Hematopoietic multipotent progenitor cell treated with erythropoietin and hydrocortisone succinate and interleukin-3 and kit ligand, for 6 days (in vitro differentiated cells): ENCODE measurements around the gene HIF1AN.

Experiments used
- DNase-seq: peaks from one replicate; pipeline ENCODE4 v3.0.0-alpha.2; 2015

HIF1AN gene

DNA sequence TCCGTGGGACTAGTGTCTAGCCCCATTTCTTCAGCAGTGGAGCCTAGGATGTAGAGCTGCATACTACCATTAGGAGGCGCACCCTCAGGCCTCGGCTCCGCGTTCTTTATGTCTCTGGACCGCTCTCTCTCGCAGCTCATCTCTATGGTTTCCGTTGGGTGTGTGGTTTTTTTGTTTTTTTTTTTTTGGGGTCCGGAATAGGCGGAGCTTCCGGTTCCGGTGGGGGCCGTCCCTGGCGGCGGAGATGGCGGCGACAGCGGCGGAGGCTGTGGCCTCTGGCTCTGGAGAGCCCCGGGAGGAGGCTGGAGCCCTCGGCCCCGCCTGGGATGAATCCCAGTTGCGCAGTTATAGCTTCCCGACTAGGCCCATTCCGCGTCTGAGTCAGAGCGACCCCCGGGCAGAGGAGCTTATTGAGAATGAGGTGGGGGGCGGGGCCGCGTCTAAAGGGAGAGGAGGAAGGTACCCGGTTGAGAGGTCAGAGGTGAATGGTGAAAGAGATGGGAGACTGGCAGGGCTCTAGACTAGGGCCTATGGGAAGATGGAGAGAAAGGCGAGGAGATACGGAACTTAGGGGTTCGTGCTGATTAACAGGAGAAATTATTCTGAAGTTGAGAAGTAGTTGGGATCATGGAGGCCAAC, at the start of gene HIF1AN:
Gene HIF1AN (plus strand): TSS at position 229 of the 639 bp plus-strand sequence. CDS start 16 bp downstream, at position 245.
- peak; percentile 99 for DNase-seq

DNA sequence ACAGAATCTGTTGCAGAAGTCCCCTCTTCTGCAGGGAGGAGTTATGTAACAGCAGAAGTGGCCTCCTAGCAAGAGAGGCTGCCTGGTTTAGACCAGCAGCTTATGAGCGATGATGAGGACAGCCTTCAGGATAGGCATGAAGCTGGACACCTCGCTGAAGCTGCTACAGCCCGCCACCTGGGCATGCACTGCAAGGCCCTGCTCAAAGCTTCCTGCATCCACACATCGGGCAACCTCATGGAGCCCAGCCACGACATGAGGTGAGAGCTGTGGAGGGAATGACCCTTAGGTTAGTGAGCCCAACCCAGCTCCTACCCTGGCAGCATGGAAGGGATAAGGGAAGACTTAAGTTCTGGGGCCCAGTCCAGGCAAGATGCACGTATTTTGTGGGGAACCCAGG, 48.2 kb upstream of the HIF1AN start:
- DNase-seq: no peak

DNA sequence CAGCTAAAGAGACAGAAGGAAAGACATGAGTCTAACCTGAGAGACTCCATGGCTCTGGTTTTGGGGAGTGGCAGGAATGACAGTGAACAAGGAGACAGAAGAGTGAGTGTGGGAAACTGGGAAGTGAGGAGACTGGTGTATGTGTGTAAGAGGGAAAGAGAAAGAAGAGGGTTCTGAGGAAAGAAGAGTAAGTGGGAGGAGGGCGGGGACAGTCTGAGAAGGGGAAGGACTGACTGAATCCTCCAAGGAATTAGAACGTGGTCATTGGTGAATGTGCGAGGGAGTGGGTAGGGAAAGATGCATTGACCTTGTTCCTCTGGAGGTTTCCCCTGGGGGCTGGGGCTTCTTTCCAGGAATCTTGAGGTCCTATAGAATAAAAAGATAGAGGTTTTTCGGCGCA, 46.3 kb upstream of the HIF1AN start:
- DNase-seq: no peak

DNA sequence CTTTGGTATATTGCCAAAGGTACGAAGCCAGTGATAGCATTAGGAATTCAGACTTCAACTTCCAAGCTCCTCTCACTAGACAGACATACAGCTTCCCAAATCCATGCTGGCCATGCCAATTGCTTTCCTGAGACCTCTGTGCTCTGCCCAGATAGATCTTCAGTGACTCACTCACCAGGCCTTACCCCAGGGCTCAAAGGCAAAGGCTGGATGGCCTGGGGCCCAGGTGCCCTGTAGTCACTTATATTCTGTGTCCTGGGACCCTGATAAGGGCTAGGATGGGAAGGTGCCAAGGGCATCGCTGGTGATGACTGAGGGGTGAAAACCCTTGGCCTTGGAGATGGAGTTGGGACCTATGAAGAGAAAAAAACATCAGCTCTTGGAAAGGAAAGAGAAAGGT, 45.2 kb upstream of the HIF1AN start:
- no peak for DNase-seq

DNA sequence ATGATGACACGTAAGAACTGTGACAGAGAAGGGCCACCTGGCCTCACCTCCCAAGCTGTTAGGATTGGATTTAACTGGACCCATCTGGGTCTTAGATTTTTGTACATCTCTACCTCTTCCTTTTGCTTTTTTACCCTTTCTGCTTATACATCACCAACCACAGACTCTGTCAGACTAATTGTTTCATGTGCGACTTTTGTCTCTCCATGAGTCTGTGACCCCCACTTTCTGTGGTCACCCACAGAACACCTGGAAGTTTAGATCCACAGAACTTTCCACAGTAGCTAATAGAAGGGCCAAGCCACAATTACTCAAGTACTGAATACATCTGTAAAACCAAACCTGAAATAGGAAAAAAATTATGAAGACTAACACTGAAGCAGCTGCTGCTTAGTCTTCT, 39.2 kb upstream of the HIF1AN start:
- no peak for DNase-seq

DNA sequence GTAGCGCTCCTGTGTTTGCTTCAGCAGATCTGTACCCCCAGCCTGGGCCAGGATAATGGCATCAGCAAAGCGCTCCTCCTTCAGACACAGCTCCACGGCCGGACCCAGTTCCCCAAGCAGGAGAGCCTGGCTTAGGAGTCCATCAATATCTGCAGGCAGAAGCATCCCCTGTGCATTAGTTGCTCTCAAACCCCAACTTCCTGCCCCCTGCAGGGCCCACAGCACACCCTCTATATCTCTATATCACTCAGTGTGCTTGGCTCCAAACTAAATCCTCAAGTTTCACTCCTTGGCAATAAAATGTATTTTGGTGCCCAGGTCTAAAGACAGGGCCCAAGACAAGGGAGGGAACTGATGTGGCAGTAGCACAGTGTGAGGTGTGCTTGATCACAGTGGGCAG, 37.7 kb upstream of the HIF1AN start:
- no peak for DNase-seq

DNA sequence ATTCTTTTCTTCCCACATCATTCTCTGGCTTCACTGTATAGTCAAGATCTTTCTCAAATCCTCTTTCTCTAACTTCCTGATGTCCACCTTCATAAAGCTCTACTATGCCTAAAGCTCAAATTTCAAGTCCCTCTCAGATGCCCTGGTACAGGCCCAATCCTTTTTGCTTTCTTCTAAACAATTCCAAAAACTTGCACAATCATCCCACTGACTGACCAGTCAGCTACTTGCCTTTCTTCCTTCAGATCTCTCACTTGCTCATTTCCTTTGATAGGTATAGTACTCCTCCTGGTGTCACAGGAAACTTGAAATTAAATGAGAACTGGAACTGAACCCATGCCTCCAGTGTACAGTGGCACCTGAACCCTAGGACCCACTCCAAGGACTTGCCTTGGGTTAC, 34.3 kb upstream of the HIF1AN start:
- no peak for DNase-seq

DNA sequence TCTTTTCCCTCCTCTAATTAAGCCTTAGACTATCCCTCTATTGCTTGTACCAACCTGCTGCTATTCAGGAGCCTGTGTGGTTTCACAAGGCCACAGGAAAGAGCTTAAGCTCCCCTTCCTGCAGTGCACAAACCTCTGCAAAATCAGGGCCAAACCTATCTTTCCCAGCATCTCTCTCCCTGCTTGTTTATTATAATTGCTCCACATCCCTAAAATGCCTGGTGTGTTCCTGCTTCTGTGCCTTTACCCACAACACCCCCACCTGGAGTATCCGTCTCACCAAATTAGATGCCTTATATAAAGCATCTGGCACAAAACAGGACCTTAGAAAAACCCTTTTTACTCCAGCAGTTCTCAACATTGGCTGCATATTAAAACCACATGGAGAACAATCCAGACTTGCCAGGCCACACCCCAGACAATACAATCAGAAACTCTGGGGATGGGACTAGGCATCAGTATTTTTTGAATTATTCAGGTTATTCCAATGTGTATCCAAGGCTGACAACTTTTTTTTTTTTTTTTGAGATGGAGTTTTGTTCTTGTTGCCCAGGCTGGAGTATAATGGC, 32.7 kb upstream of the HIF1AN start:
- DNase-seq: no peak

DNA sequence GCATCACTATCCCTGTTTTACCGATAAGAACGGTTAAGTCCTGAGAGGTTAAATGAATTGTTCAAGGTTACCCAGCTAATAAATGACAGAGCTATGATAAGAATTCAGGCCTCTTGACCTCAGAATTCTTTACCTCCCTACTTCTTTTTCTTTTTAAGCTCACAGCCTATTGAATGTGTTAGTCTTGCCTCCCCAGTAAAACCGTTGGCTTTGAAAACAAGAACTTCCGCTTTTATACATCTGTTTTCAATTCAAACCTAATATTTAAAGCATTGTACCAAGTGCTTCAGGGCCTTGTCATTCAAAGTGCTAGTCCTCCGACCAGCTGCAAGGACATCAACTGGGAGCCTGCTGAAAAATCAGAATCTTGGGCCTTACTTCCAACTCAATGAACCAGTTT, 31.6 kb upstream of the HIF1AN start:
- no peak for DNase-seq

DNA sequence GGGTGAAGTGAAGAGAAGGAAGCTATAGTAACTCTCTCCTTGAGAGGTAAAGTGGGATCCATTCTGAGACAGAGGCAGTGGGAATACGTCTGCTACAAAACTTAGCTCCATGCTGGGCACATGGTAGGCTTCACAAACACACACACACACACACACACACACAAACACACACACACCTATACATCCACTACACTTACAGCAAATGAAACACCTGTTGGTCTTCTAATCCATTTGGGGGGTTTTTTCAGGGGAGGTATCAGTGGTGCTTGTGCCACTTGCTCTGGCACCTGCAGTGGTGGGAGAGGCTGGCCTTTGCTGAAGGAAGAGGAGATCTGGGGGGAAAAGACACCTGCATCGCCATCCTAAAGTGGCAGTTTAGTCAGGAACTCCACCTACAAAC, 30.6 kb upstream of the HIF1AN start:
- no peak for DNase-seq

DNA sequence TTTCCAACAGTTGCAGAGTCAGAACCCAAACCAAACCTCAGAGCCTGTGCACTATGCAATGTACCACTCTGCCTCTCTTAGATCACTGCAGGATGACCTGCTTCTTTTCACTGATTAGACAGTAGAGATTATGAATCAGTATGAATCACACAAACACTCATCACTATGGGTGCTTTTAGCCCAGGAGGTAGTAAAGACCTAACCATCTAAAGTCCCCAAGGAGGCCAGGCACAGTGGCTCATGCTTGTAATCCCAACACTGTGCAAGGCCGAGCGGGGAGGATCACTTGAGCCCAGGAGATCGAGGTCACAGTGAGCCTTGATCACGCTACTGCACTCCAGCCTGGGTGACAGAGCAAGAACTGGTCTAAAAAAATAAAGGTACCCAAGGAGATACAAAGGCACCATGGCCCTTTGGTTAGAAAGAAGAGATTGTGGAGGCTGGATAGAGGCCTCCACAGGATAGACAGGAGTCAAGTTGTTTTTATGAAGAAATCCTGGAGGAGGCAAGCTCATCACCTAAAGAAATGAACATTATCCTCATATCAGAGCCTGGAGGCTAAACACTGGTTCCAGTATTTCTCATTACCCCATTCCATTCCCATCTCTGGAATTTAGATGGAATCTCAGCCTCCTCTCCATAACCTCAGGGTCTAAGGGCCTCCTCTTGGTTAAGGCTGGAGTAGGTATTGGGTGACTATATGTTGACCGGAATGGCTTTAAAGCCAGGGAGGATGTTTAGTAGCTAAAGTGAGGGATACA, 29.0 kb upstream of the HIF1AN start:
- DNase-seq: no peak

DNA sequence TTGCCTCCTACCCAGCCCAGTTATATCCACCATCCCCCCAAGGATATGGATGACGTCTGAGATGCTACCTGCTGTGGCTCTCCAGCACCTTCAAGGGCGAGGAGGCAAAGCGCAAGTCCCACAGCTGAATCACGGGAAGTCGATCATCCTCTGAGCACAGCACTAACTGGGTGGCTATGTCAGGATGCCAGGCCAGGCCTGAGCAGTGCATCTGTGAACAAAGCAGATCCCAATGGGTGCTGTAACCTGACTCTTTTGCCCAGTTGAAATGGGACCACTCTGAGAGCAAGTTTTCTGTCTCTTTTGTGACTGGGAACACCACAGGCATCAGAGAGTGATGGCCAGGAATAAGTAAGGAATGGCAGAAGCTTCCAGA, 28.4 kb upstream of the HIF1AN start:
- DNase-seq: no peak

DNA sequence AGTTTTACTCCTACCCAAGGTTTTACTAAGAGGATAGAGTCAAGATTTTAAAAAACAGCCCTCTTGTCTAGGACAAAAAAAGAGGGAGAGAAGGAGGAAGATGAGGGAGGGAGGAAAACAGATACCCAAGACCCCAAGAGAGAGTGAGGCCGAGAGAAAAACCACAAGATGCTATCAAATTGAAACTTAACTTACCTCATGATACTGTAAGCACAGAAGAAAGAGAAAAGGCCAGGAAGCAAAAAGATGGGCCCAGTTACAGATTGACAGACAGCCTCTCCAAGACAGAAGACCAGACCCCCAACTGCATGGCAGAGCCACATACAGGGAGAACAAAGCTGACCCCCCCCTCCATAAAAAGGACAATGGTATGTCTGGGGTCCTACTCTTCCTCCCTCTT, 27.5 kb upstream of the HIF1AN start:
- no peak for DNase-seq

DNA sequence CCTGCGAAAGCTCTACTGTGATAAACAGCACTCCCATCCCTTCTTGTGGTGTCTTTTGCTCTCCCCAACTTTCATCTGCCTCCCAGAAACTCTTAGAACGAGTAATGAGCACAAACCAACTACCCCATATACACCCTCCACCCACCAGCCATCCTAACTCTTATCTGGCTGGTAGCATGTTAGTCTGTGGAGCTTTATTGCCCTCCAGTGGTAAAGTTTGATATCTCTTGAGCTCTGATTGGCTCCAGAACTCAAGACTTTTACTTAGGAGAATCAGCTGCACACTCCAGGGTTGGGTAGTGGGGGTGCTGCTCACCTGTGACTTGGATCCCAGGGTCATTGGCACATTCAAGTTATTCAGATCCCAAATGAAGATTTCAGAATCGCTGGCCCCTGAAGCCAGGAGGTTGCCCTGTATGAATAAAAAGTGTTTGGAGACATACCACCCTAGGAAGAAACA, 27.0 kb upstream of the HIF1AN start:
- DNase-seq: peak; percentile 90

DNA sequence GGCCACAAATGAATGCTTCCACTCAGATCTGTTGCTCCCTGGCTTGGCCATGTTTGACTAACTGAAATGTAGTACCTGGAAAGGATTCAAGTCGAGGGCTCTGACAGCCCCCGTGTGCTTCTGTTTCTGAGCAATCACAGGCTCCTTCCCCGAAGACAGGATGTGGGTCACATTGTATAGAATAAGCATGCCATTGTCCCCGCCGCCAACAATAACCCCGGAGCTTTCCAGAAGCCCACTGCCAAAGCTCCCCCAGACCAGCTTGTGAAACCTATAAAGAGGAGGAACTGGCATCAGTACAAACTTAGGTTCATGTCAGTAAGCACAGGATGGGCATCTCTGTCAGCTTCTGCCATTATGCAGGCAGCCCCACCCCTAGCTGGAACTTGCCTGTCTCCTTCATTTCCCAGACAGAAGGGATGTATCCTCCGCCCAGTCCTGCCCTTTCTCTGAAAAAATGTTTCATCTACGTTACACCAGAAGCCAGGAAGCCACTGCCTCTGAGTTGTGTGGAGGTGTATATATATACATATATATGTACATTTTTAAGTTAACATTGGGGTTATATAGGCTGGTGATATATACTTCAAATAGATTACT, 26.4 kb upstream of the HIF1AN start:
- DNase-seq: no peak

DNA sequence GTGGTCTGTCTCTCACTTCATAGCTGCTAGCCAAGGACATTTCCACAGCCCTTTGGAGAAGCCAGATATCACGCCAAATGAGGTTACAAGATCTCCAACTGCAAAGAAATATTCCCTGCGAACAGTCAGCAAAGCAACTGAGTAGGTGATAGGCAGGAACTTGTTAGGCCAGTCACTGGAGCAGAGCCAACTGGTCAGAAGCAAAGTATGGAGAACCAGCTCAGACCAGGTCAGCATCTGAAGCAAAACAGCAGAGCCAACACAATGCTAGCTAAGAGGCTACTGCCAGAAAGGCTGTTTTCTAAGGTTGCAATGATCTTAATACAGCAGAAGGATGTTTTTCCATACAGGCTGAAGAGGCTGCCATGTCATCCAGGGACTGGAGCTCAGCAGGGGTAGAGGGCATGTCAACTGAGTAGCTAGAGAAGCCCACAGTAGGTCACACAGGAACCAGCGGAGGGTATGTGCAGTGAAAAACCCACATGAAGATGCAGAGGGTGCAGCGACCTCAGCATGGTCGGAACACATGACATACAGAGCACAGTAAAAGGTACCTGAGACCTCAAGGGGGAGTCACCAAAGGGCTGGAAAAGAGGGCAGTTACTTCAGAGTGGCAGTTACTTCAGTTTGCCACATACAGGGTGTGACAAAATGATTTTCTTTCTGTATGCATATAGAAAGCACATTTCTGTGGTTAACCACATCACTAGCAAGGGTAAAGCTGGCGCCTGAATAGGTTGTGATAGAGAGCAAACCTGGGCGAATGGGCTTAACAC, 25.0 kb upstream of the HIF1AN start:
- DNase-seq: peak; percentile 88

DNA sequence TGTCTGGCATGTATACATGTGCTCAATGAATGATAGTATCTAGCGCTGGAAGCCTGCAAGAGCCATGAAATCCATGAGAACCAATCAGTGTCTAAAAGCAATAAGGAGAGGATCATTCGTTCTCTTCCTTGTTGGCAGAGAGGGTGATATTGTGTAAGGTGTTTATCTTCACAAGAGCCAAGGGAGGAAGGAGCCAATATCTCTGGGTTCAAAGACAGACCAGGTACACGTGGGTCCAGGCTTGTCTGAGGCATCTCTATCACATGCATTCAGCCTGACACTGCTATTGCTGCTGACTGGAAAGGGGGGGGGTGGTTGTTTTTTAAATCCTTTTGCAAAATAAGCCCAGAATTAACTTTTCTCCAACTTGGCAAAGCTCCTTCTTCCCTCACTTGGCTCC, 20.1 kb upstream of the HIF1AN start:
- DNase-seq: no peak

DNA sequence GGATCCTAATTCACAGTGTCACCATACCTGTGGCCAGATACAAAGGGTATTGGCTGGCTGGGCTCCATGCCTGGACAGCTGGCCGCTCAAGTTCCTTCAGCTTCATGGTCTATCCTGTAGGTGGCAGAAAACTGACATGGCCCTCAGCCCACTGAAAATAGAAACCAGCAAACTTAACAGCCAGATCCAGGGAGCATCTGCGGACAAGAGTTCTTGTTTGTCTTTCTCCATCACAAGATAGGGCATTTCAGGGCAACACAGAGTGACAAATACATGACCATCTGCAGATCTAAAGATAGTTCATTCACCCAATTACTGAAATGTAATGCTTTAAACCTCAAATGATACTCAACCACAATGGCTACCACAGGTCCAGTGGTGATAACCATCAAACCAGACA, 18.9 kb upstream of the HIF1AN start:
- DNase-seq: peak; percentile 57

DNA sequence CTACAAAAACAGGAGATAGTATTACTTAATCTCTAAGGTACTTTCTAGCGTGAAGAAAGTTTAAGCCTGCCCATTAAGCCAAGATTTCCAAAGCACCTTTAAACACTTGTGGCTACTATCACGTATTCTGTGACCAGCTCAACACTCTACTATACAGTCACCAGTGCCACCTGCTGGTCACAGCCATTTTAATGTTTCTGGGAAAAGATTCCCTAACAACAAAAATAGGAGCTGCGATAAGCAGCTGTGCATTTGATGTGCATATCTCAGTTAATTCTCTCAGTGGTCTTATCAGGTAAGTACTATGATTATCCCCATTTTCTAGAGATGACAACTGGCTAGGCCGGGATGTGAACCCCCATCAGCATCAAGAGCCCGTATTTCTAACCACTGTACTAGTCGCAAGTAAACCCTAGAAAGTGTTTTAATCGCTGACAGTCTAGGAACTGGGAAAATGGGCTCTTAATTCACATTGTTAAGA, 16.9 kb upstream of the HIF1AN start:
- peak; percentile 85 for DNase-seq

DNA sequence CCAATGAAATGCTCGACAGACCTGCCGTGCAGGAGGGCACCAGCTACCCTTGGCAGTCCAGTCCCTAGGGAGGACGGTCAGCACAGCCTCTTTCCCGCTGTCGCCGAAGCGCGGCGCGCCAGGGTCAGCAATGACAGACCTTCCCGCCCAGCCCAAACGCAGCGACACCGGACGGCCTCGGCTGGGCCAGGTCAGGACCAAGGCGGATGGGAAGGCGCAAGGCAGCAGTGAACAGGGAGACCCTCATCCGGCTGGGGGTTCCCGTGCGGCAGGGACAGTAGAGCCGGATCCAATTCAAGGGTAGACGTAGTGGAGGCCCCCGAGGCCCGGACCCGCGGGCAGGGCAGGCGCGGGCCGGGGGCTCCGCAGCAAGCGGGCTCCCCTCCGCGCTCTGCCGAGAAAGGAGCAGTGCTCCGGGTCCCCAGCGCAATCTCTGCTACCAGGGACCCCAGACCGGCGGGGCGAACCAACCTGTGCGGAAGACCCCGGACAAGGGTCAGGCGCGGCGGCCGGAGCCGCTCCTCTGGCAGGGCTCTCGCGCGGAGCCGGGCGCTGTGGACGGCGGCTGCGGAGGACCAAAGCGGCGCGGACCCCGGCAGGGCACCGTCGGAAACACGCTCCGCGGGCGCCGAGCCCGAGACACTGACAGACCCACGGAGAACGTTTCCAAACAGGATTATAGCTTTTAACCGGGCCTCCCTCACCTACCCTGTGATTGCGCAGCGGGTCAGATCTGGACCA, 16.3 kb upstream of the HIF1AN start, which contains the start of gene SEC31B:
Gene SEC31B (minus strand): TSS at position 551 of the 741 bp plus-strand sequence. CDS start 2,909 bp downstream, outside the sequence.
- no peak for DNase-seq

DNA sequence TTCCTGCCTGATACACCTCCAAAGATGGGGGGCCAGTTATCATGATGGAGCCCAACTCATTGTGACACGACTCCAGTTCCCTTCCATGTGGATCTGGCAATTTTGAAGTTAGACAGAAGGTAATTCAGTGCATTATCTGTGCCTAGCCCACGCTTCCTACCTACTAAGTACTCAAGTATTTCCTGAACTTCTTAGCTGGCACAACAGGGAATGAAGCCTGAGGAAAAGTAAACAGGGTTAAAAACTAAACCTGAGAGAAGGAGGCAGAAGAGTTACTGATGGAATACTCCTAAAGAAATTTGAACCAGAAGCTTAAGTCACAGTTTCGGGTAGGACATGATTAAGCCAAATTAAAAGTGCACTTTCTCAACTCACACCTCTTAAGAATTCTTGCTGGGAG, 14.9 kb upstream of the HIF1AN start:
- DNase-seq: no peak
